ENCODE results near the gene PIK3R6.
"Not testable (repeated sequence)": the region's sequence is repeated elsewhere in the genome, so short reads cannot be mapped to it uniquely, and the experiment has no call there.

PIK3R6 gene

DNA sequence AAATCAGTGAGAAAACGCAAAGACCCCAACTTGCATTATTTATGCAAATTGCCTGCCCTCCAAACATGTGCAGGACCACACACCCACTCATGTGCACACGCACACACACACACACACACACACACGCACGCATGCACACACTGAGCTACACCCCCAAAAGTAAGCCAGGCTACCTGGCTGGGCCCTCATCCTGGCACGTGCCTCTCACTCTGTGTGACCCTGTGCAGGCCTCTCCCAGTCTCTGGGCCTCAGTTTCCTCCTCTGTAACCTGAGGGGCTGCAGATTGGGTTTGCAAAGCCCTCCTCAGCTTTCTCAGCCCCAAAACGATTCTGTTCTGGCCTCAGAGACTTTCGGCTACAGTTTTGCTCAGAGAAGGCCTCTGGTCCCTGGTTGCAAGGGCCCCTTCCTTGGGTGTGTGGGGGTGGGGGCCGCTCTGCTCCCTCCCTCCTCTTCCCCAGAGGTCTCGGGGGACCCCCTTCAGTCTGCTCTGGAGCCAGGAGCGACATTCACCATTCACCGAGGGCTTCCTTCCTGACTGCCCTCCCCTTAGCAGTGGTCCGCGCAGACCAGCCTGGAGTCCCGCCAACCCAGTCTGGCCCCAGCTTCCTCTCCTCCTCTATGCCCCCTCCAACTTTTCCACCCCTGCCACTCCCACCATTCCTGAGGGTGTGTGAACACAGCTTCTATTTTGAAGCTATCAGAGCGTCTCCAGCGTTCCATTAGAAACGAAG lies 5.4 kb upstream of the PIK3R6 start:
- DNase-seq (ENCODE audit: low spot score), result no peak

DNA sequence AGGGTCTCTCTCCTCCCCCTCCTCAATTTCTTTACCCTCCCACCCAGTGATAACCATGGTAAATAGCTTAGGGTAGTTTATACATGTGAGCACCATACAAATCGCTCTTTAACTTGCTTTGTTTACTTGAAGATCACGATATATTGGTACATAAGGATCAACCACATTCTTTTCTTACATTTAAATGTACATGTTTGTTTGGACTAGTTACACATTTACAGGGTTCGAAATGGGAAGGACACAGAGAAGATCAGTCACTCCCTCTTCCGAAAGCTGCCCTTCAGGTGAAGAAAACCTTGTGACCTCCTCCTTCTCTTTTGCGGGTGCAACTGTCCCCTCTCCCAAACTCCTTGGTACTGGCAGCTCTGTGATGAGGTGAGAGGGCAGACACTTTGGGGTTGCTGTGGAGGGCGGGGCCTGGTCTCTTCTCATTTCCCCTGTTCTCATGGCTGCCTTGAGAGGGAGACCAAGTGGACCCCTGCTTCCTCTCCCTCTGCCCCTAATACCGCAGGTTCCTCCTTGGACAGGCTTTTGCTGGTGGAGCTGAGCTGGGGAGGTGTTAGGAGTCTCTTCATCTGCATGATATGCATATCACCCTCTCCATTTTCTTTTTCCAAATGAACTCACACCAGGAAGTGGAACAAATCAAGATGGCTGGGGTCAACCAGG lies 4.7 kb upstream of the PIK3R6 start:
- DNase-seq (ENCODE audit: low spot score), result no peak

DNA sequence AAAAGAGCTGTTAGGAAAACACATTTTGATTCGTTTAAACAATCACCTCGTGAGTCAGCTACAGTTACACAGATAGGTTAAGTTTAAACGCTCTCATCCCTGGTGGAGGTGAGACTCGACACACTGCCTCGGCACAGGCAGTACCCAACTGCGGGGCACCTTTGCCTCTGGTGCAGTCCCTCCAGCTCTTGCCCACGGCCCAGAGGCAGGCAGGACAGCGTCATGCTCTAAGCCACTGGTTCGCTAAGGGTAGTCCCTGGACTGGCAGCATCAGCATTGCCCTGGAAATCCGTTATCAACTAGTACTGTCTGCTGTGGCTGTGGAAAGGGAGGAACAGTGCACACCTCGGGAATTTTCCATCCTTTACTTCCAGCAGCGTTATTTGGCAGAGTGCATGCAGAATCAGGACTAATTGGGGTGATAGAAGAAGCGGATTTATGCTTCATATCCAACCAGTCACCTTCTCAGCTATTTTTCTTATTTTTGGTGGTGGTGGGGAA lies 3.7 kb upstream of the PIK3R6 start:
- no peak for DNase-seq (ENCODE audit: low spot score)

DNA sequence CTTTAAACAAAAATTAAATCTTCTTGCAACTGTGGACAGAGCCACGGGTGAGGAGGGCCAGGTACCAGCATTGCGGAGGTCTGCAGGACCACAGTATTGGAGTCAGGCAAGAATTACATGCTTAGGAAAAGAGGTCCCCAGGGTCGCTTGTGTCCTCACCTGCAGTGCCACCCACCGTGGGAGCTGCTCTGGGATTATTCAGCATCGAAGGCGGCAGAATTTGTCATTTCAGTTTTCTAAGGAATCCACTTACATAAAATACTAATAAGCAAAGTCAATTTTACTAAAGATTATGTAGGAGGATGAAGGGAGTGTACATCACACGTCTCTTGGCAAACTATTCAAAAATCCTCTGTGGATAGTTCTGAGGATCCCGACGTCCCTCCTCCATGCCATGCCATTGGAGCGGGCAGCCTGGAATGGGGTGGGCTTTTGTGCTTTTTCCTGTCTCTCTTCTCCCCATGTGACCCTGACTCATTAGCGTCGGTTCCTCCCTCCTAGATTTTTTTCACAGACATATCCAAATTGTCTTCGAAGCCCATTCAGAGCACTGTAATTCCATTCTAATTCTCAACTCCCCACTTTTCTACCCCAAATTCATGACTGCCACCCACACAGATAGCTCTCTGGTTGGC lies 3.0 kb upstream of the PIK3R6 start:
- no peak for DNase-seq (ENCODE audit: low spot score)

DNA sequence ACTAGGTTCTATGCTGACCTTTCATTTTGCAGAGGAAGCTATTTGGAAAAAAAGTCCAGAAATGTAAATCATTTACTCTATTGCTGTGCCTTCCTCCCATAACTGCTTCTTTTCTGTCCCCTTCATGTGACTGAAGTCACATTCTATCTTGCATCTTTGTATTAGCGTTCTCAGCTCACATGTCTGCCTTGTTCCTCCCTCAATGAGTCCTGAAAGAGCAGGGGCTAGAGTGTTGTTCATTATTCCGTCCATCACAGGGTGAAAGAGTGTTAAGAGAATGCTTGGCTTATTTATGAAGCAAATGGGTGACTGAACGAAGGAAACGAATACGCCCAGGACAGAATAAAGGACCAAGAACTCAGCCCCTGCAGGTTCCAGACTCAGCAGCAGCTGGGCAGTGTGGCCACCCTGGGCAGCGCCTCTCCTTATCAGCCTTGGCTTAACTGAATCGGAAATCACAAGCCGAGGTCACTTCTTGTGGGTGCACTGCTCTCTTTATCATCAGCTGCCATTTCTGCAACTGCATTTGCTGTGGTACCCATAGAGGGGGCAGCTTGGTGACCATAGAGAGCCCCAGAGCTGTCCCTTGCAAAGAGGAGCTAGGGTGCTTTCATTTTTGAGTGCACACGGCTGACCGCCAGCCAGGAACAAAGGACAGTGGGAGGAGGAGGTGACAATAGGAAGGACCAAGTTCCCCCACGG lies 1.8 kb upstream of the PIK3R6 start:
- no peak for DNase-seq (ENCODE audit: low spot score)

DNA sequence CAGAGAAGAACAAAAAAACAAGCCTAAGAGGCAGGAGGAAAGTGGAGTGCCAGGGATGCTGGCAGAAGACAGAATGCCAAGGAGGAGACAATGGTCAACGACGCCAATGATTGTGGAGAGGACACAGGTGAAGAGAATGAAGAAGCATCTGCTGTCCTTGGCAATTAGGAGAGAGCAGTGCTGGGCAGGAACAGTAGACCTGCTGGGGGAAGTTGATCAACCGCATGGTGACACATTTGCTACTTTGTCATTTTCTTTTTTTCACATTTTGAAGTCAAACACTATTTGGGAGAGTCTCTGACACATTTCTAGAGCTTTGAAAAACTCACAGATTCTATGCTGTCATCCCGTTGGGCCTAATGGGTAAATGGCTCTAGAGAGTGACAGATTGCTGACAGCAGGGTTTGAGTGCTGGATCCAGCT lies 1.1 kb upstream of the PIK3R6 start:
- DNase-seq (ENCODE audit: low spot score), result peak; percentile 8

DNA sequence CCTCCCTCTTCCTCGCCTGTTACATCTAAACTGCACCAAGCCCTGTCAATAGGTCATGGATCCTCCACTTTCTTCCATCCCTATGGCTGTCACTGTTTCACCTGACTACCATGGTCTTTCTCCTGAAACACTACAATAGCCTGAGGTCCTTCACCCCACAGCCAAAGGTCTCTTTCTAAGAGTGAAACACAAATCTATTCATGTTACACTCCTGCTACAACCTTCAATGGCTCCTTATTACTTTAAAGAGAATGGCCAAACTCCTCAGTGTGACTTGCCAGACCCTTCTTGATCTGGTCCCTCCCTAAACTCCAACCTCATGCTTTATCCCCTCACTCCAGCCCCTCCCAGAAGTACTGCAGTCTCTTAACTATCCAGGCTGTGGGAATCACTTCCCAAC lies 618 bp upstream of the PIK3R6 start:
- DNase-seq (ENCODE audit: low spot score), result no peak

DNA sequence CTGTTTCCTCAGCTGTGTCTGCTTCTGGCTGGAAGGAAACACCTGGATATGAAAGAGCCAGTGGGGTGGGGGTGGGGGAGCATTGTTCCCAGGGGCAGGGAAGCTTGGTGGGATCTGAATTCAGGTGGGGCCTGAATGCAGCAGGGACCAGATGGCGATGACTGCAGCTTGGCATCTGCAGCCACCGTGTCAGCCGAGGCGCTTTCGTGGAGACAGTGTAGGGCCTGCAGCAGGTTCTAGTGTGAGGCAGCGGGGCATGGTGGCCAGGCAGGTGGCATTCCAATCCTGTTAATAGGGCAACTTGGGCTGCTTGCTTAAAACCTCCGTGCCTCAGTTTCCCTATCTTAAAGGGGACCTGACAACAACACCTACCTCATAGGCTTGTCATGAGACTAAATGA lies 1.7 kb downstream of the PIK3R6 start:
- DNase-seq (ENCODE audit: low spot score), result no peak

DNA sequence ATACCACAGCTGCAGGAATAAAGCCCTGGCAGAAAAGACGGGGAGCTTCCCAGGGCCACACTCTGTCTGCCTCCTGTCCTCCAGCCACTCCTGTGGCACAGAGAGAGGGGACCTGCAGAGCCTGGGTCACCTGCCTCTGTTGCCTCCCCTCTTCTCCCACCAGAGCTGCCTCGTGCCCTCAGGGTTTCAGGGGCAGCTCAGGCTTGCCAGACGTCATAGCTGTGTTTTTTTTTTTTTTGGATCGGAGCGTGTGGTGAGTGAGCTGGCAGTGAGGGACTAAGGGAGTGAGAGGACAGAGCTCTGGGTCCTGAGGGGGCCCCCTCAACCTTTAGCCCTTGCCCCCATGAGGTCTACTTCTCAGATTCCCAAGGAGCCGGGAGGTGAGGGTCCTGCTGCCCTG lies 2.1 kb downstream of the PIK3R6 start:
- no peak for DNase-seq (ENCODE audit: low spot score)

DNA sequence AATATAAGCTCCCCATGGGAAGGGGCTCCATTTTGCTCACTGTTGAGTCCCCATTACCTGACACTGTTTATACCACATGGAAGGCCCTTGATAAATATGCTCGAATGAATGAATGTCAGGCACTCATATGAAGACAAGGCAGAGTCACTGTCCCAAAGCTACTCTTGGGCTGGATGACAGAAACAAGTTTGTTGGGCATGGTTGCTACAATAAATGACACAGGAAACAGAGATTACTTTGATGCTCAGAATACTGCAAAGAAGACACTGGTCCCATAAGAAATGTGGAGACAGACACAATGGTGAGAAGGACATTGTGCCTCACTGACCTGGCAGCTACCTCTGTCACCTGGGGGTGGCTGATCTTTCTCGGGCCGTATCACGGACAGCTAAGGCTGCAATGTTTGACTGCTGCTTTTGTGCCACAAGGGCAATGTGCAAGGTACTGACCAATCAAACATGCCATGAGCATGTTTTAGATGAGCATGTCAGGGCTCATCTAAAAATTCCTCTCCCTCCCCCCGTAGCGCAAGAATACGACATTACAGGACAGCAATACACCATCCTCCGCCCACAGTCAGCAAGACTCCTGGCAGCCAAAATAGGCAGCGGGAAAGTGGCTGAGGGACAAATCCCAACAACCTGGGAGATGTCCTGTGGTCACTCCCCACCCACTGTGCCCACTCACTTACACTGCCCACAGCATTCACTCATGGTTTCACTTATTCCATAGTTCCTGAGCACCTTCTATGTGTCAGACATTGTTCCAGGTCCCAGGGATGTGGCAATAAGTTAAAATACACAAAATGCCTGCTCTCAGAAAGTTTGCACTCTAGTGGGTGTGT lies 5.0 kb downstream of the PIK3R6 start:
- no peak for DNase-seq (ENCODE audit: low spot score)

DNA sequence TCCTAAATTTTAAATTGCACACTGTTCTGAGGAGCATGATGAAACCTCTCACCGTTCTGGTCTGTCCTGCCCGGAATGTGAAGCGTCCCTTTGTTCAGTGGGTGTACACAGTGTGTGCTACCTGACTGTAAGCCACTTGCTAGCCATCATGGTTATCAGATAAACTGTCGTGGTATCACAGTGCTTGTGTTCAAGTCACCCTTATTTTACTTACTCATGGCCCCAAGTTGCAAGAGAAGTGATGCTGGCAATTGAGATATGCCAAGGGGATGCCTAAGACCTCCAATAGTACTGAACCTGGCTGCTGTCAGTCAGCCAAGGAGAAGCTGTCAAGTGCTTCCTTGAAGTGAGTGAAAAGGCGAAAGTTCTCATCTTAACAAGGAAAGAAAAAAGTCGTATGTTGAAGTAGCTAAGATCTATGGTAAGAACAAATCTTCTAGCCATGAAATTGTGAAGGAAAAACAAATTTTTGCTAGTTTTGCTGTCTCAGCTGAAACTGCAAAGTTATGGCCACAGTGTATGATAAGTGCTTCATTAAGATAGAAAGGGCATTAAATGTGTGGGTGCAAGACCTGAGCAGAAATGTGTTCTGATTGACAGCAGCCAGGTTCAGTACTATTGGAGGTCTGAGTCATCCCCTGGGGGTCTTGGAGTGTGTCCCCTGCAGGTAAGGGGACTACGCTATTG lies 5.8 kb downstream of the PIK3R6 start:
- DNase-seq (ENCODE audit: low spot score), result no peak

DNA sequence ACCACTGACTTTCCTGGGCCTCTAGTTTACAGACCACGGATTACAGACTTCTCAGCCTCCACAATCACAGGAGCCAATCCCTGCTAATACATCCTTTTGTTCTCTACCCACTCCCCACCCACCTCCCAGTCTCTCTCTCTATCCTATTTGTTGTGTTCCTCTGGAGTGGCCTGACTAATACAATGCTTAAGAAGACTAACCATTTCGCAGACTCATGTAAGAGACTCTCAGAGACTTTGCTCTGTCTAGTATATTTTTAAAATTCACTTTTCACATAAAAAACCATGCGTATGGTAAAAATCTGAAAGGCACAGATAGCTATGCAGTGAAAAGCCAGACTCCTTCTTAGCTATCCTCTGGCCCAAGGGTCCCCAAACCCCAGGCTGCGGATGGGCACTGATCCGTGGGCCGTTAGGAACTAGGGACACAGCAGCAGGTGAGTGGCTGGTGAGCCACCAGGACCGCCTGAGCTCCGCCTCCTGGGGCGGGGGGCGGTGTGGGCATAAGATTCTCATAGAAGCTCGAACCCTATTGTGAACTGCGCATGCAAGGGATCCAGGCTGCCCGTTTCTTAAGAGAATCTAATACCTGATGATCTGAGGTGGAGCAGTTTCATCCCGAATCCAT lies 7.6 kb downstream of the PIK3R6 start:
- no peak for DNase-seq (ENCODE audit: low spot score)

DNA sequence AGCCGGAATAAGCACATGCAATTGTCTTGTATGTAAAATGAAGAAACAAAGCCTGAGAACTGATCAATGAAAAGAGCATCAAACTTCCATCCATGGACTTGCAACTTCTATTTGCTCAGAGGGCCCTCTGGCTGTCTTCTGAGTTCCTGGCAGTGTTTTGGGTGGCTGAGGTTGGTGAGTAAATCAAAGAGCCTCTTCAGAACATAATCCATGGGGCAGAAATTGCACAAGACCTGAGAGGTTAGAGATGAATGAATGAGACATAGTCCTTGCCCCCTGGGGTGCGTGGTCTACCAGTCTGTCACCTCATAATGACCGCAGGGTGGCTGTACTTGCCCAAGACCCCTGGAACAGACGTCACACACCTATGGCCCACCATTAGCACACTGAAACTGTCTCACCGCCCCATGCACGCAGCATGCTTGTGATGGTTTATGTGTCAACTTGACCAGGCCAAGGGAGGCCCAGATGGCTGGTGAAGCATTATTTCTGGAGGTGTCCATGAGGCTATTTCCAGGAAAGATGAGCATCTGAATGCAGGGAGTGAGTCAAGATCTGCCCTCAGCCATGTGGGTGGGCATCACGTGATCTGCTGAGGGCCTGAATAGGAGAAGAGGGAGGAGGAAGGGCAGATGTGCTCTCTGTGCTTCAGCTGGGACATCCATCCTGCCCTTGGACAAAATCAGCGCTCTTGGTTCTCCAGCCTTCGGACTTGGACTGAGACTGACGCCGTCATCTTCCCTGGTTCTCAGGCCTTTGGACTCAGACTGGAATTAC lies 8.3 kb downstream of the PIK3R6 start:
- no peak for DNase-seq (ENCODE audit: low spot score)

DNA sequence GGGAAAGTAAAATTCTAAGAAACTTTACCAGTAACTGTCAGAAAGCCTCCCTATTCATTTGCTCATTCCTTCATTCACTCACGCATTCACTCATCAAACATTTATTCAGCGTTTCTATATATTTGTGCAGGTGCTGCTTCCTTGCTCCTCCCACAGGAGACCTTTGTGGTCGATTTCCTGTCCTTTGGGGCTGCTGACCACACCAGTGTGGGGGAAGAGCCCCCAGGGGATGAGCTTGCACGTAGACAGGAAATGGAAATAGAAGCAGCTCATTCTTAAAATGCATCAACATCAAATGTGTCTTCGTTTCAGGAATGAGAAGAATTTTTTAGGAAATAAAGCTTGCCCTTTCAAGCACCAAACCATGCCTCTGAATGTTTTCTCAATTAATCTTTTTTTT lies 9.6 kb downstream of the PIK3R6 start:
- DNase-seq (ENCODE audit: low spot score), result peak; percentile 14

DNA sequence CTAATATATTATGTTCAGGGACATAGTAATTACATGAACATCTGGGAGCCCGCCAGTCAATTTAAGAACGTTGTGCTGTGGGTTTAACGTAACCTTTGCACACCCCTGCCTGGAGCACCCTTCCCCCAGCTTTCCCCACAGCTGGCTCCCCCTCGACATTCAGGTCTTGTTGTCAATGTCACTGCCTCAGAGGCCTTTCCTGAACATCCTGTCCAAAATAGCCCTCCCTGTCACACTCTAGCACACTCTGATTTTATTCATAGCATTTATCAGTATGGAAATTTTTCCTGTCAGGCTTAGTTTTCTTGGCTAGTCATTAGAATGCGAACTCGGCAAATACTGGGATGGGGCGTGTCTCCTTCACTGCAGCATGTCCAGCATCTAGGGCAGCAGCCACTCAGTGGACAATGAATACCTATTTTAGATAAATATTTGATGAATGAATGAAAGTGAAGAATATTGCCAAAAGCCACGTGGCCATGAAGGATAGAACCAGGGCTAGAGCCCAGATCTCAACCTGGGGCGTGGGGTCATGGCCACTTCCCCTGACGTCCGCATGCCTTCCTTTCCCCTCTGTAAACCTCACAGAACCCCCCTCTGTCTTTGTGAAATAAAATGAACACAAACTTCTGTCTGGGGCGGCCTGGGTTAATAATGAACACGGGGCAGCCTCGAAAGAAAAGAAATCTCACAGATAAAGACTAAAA lies 10.5 kb downstream of the PIK3R6 start:
- no peak for DNase-seq (ENCODE audit: low spot score)

DNA sequence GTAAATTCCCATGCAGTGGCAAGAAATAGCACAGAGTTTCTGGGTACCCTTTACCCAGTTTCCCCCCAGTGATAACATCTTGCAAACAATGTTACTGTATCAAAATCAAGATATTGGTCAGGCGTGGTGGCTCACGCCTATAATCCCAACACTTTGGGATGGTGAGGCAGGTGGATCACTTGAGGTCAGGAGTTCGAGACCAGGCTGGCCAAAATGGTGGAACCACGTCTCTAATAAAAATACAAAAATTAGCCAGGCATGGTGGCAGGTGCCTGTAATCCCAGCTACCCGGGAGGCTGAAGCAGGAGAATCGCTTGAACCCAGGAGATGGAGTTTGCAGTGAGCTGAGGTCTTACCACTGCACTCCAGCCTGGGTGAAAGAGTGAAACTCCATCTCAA lies 11.3 kb downstream of the PIK3R6 start:
- not testable (repeated sequence) for DNase-seq (ENCODE audit: low spot score)

DNA sequence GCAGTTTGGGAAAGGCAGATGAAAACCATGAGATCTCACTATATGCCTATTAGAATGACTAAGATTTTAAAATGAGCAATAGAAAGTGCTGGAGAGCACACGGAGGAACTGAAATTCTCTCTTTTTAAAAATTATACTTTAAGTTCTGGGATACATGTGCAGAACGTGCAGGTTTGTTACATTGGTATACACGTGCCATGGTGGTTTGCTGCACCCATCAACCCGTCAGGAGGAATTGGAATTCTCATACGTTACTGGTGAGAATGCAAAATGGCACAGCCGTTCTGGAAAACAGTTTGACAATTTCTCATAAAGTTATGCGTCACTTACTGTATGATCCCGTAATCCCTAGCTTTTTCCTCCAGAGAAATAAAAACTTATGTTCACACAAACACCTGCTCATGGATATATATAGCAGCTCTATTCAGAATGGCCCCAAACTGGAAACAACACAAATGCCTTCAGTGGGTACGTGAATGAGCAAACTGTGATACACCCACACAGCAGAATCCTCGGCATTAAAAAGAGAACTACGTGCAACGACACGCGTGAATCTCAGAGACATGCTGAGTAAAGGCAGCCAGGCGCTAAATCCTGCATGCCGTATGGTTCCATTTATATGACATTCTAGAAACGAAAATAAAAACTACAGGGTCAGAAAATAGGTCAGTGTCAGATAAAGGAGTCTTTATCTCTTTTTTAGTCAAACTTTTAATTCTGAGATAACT lies 11.8 kb downstream of the PIK3R6 start:
- DNase-seq (ENCODE audit: low spot score), result no peak

DNA sequence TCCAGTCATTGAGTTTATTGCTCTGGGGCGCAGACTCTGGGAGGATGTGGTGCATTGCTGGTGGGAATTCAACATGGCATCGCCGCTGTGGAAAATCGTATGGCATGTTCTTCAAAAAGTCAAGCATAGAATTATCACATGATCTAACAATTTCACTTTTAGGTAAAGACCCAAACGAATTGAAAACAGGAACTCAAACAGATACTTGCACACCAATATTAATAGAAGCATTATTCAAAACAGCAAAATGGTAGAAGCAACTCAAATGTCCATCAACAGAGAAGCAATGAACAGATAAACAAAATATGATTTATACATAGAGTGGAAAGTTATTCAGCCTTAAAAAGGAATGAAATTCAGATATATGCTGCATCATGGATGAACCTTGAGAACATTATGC lies 15.9 kb downstream of the PIK3R6 start:
- DNase-seq (ENCODE audit: low spot score), result no peak

All from CD4-positive, alpha-beta T cell treated with Interleukin-2 at 100 ng/mL for 4 hours (primary cell).